Epithelial cell of esophagus (primary cell): Measurements from ENCODE around the gene DIDO1.

Experiments used
- DNase-seq: peaks from one replicate; pipeline ENCODE4 v3.0.0; 2010; ENCODE audit warnings: low read depth
- H3K4me3 ChIP-seq: 2 replicates; pipeline ENCODE4 v1.5.1; 2011; ENCODE audit warnings: mild to moderate bottlenecking, low read length, control low read depth
- TF ChIP-seq, protein P1 (sequence below): IDR thresholded peaks from 2 replicates; pipeline ENCODE4 v1.5.1; 2011; ENCODE audit warnings: low read depth, mild to moderate bottlenecking, low read length, control low read depth, inconsistent platforms; ENCODE audit not compliant: insufficient read depth; ENCODE audit errors: missing control alignments

The DIDO1 gene

DNA sequence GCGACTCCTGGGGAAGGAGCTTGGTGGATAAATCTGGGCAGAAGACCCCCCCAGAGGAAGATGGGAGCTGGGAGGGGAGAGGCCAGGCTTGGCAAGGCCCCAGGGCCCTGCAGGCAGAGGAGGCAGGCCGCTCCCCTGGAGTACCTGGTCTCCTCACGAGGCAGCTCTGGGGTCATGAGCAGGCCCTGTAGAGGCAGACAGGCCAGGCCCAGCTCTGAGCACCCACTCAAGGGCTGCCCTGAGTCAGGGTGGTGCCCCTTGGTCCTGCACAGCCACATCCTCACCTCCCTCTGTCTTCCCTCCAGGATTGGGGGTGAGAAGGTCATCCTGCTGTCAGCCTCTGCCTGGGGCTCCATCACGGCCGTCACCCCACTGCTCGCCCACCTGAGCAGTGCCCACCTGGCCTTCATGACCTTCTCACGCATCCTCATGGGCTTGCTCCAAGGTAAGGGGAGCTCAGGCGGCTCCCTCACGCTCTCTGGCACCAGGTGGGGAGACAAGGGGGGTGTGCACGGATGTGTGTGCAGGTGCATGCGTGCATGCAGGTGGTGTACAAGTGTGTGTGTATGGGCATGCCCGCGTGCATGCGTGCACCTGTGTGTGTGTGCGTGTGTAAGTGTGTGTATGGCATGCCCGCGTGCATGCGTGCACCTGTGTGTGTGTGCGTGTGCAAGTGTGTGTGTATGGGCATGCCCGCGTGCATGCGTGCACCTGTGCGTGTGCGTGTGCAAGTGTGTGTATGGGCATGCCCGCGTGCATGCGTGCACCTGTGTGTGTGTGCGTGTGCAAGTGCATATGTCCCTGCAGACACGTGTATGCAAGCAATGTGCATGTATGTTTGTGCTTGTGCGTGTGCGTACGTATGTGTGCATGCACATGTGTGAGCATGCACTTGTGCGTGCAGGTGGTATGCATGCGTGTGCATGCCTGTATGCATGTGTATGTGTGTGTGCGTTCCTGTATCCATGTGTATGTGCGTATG is 31.1 kb upstream of the DIDO1 start:
- no peak overlapping the region for H3K4me3 ChIP-seq
- DNase-seq: no peak

DNA sequence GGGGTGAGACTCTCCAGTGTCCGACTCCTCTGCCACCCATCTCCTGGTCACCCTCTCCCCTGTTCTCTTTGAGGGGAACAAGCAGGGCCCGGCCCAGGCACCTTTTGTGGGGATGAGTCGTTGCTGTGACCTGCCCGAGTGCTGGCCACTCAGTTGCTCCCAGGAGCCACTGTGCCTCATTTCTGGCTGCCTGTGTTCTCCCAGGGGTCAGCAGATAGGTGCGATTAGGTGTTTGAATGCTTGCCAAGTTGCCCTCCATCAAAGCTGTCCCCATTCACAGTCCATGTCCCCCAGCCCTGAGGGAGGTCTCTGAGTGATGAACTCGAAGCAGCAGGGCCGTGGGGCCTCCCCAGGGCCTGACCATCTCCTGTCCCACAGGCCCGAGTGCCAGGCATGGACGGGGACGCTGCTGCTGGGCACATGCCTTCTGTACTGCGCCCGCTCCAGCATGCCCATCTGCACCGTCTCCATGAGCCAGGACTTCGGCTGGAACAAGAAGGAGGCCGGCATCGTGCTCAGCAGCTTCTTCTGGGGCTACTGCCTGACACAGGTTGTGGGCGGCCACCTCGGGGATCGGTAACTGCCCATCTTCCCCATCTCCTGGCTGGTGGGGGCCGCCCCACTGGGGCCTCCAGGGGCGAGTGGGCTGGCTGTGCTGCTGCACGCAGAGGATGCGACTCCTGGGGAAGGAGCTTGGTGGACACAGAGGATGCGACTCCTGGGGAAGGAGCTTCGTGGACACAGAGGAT is 30.3 kb upstream of the DIDO1 start:
- TF ChIP-seq, protein P1, sequence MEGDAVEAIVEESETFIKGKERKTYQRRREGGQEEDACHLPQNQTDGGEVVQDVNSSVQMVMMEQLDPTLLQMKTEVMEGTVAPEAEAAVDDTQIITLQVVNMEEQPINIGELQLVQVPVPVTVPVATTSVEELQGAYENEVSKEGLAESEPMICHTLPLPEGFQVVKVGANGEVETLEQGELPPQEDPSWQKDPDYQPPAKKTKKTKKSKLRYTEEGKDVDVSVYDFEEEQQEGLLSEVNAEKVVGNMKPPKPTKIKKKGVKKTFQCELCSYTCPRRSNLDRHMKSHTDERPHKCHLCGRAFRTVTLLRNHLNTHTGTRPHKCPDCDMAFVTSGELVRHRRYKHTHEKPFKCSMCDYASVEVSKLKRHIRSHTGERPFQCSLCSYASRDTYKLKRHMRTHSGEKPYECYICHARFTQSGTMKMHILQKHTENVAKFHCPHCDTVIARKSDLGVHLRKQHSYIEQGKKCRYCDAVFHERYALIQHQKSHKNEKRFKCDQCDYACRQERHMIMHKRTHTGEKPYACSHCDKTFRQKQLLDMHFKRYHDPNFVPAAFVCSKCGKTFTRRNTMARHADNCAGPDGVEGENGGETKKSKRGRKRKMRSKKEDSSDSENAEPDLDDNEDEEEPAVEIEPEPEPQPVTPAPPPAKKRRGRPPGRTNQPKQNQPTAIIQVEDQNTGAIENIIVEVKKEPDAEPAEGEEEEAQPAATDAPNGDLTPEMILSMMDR: no peak
- no peak overlapping the region for H3K4me3 ChIP-seq
- DNase-seq: no peak

More for the DNA sequence above, 31.1 kb upstream of the DIDO1 start:
- TF ChIP-seq, protein P1: no peak

DNA sequence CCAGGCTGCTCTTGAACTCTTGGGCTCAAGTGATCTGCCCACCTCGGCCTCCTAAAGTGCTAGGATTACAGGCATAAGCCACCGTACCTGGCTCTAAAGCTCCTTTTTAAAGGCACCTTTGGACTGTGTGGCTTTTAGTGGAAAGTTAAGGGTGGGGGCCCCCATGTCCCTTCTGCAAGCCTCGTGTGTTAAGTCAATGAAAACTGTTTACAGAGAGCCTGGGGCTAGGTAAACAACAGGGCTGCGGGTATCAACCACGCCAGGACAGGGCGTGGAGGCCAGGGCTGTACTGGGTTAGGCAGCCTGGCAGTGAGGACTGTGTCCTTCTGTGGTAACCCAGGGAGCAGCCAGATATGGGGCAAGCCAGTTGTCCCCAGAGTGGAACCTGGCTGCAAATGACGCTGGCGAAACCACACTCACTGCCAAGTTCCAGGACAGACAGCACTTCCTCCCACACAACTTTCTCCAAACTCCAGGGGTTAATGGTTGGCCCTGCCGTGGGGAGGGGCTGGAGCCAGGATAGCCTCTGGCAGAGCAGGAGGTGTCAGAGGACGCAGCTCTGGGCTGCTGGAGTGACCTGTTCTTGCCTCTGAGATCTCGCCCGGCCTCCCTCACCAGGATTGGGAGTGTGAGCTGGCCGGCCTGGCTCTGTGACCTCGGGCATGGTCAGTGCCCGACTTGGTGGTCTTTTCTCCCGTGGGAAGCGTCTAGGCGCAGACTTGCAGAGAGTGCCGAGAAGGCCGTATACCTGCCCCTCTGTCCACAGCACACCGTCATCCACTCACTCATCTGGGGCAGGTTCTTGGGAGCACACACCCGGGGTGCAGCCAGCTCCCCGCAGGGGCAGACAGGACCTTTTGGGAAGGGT is 29.4 kb upstream of the DIDO1 start:
- H3K4me3 ChIP-seq: no peak overlapping the region
- TF ChIP-seq, protein P1: no peak
- no peak for DNase-seq

DNA sequence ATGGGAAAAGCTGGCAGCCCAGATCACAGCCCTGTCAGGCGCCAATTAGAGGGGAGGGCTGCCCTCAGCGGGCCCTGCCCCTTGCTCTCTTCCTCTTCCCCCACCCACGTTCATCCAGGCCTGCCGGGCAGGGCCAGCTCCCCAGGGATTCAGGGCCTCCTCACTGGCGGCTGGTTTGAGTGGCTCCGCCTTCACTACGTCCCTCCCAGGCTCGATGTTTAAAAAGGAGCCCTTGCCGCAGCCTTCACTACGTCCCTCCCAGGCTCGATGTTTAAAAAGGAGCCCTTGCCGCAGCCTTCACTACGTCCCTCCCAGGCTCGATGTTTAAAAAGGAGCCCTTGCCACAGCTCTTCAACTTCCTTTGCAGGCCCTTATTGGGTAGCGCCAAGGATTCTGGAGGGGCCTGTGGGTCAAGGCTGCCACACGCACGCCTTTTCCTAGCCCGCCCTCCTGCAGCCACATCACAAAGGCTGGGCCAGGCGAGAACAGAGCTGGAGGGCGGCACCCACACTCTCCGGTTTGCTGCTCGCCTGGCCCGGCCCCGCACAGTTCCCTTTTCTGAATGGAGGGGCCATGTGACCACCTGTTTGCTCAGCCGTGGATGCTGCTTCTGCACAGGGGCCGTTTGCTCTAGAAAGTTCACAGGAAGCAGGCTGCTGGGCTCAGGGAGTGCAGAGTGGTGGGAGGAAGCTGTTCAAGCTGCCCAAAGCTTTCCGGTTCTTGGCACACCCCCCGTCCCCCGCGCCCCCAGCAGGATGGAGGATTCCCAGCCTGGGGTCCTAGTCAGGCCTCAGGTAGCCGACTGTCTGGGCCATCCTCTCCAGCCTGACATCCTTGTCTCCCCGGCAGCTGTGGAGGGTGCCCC is 27.8 kb upstream of the DIDO1 start:
- TF ChIP-seq, protein P1: no peak
- no peak overlapping the region for H3K4me3 ChIP-seq
- peak; percentile 27 for DNase-seq

DNA sequence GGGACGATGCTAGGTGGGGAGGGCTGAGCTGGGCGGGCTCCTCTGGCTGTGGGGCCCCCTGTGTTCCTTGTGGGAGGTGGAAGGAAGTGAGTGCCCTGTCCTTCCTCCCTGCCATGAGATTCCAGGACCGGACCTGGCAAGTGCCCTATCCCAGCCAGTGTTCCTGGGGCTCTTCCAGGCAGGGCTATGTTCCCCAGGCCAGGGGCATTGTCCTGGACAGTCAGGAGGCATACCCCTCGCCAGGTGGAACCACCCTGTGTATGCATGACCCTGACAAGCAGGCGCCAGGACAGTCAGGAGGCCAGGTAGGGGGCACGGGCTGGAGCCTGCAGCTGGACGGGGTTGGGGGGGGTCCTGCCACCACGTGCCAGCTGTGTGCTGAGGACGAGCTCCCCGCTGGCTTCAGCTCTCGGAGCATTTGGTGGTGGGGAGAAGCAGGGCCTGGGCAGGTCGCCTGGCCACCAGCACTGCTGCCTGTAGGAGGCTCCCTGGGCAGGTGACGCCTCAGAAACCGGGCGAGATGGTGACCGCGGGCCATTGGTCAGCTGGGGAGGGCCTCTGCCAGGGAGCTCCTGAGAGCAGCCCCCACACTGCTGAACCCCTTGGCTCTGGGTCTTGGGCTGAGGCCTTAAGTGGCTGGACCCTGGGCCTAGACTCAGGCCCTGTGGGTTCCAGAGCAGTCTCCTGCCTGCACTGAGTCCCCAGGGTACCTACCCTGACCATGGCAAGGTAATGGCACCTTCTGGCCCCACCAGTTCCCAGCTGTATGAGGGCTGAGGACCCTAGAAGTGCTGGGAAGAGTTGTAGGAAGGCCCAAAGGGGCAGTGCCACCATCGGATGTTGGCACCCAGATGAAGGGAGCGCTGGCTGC is 26.9 kb upstream of the DIDO1 start:
- DNase-seq: no peak
- TF ChIP-seq, protein P1: no peak
- no peak overlapping the region for H3K4me3 ChIP-seq
